ENCODE data around the gene TP63.

TP63 gene

DNA sequence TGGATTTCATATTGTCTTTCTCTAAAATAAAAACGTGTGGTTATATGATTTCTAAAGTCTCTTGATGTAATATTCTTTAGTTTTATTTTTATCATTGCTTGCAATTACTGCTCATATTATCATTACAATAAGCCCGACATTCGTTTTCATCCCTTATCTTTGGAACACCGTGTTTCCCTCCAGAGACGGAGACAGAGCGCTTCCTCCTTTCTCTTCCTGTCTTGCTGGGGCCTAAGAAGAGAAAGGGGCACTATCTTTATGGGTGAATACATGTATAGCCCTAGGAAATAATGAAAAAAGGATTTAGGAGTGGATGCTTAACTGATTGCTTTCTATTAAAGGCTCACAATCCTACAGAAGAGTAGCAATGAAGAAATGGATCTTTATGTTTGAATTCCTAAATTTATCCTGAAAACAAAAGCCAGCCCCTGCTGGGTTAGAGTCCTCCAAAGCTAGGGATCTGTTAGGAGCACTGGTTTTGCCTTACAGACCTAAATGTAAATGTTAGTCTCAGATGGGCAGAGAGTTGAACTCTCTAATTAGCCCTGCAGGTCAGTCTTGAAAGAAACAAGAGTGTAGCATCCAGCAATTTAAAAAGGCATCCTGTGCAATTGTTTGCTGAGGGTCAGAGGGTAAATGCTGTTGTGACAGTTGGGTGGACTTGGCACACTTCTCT lies 145.1 kb downstream of the TP63 start:
- DNase-seq (ENCODE audit: low read depth in 1 of 2, low spot score in 1 of 2), result no peak

DNA sequence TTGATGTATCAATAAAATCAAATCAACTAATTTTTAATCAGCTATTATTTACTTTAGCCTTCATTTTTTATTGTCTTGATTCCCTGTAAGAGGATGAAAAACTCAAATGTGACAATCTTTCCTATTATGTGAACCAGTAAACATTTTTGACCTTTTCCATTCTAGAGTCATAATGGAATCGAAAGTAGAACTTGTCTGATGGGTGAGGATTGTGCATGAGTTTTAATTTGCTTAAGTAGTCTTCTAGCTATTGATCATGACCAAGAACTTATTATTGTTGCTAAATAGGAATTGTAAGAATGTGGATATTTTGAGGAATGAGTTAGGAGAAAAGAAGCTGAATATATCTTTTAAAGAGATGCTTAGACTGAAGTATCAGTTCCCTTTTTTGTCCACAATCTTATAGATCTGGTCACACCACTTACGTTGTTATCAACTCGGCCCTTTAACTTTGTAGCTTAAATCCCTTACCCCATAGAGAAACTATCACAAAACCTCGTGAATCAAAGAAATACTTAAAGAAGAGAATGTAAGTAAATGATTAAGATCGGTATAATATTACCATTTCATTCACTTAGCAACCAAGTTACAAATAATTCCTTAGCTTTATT lies 147.3 kb downstream of the TP63 start:
- DNase-seq (ENCODE audit: low read depth in 1 of 2, low spot score in 1 of 2), result no peak

DNA sequence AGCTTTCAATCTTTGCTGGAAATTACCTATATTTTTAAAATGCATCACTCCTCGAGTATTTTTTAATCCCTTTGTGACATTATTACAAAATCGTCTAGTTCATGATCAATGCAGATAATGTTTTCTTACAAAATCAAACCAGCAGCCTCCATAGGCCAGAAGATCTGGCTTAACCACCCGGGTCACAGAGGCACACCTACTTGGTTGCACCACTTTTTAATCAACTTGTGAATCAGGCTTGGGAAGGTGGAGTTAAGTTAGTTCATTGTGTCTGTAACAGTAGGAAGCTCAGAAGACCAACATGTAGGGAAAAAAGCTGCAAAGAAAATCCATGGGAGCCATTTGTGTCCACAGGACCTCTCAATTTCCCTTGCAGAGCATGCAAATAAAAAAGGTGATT lies 148.0 kb downstream of the TP63 start:
- no peak for DNase-seq (ENCODE audit: low read depth in 1 of 2, low spot score in 1 of 2)

DNA sequence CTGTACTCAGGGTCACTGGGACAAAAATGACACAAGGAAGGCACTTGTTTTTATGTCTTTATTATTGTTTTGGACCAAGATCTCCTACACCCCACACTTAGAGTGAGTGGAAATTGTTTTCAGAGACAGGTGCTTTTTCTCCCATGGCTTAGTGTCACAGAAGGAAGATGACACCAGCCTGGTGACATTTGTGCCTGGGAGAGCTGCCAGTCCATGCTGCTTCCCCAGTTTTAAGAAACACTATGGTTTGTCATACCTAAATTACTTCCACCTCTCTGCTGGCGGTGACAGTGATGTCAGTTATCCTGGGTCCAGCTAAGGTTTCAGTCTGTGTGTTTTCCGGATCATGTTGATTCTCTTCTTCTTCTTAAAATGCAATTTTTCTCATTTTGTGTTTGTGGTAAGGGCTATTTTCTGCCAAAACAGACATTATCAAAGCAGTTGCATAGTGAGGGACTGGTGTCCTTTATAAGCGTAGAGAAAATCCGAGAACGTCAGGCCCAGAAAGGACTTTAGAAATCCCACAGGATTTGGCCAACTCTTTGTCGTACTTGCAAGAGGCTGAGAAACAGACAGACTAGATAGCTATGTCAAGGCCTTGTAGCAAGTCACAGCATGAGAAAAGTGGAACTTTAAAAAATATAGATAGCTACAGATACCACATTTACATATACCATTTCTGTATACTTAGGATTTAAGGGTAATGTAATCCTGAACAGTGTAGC lies 149.5 kb downstream of the TP63 start:
- DNase-seq (ENCODE audit: low read depth in 1 of 2, low spot score in 1 of 2), result no peak

DNA sequence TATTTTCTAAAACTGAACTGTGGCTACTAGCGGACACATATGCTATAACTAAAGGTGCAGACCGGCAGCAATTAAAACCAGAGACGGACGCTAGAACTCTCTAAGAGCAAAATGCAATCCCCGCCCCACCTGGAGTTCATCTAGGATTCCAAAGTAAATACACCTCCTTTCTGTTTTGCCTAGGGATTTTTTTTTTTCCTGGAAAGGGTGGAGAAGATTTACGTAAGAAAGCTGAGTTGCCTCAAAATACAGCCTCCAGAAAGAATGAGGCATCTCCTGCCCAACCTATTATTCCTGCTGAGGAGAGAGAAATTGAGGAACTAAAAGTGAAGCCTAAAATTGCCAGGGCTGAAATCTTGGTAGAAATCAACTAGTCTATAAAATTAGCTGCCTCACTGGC lies 150.2 kb downstream of the TP63 start:
- DNase-seq (ENCODE audit: low read depth in 1 of 2, low spot score in 1 of 2), result no peak

DNA sequence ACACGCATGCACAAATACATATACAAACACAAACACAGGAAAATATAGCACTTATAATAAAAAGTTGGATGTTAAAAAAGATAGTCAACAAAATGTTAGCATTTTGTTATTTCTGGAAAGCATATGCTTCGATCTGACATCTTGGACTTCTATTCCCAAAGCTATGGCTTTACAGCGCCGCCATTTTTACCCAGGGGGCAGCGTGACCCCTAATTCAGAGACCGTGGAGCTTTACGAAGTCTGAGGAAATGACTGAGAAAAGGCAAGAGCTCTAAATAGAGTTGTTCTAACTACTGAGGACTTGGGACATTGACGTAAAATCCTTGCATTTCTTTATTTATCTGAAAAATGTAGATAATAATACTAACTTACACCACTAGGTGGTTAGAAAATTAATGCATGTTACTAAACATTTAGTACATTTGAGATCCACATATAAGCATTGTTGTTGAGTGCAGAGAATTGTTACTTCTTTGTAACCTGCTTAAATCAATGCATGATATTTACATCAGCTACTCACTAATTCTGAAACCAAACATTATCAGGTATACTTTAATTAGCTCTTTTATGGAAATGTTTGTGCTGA lies 155.4 kb downstream of the TP63 start:
- DNase-seq (ENCODE audit: low read depth in 1 of 2, low spot score in 1 of 2), result no peak

DNA sequence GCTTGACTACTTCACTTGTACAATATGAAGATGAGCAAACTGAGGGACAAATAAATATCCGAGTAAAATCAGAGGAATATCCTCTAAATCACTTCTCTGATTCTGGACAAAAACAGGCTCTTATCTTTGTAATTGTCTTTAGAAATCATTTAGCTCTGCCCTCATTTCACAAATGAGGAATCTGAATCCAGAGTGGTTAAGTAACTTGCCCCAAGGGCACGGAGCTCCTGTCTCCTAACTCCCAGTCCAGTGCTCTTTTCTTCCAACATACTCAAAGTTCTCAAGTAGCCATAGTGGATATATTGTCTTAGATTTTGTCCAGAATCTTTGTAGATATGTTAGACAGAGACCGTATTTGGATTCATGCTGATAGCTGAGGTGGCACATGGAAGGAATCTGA lies 156.0 kb downstream of the TP63 start:
- DNase-seq (ENCODE audit: low read depth in 1 of 2, low spot score in 1 of 2), result no peak

DNA sequence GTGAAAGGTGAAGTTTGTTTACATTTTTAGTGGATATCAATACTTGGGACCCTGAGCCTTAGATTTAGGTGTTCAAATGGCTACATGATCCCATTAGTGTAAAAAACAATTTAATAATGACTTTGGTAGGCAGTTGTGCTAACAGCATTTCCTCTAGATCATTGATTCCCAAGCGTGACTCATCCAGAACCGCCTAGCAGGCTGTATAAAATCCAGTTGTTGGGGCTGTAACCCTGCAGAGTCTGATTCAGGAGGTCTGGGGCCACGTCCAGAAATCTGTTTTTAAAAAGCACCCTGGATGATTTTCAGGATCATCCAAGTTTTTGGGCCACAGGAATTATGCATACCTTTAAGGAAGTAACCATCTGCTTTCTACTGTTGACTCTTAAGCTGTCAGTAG lies 156.4 kb downstream of the TP63 start:
- DNase-seq (ENCODE audit: low read depth in 1 of 2, low spot score in 1 of 2), result no peak

DNA sequence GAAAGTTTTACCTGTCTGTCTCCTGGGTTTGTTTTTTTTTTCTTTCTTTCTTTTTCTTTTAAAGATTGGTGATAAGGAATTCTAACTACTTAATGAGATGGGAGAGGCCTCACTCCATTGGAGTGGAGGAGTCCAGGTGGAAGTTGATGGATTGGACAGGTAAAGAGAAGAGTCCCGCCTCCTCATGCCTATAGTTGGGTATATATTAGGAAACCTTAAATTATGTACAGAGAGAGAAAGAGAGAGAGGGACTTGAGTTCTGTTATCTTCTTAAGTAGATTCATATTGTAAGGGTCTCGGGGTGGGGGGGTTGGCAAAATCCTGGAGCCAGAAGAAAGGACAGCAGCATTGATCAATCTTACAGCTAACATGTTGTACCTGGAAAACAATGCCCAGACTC lies 158.2 kb downstream of the TP63 start:
- no peak for DNase-seq (ENCODE audit: low read depth in 1 of 2, low spot score in 1 of 2)

DNA sequence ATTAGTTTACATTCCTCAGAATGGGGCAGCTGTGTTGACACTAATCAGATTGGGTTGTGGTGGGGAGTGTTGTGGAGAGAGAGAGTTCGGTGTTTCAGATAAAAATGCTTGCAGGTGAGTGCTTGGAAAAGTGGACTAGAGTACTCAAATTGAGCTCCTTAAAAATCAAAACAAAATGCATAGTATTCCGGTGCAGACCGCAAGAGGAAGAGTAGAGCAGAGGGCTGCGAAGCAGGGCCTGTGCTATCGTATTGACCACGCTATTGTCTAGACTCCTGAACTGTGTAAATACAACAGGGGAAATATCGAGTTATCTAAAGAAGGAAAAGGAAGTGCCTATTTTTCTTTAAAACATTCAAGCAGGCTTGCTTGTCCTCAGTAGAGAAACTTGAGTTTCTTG lies 159.5 kb downstream of the TP63 start:
- no peak for DNase-seq (ENCODE audit: low read depth in 1 of 2, low spot score in 1 of 2)

DNA sequence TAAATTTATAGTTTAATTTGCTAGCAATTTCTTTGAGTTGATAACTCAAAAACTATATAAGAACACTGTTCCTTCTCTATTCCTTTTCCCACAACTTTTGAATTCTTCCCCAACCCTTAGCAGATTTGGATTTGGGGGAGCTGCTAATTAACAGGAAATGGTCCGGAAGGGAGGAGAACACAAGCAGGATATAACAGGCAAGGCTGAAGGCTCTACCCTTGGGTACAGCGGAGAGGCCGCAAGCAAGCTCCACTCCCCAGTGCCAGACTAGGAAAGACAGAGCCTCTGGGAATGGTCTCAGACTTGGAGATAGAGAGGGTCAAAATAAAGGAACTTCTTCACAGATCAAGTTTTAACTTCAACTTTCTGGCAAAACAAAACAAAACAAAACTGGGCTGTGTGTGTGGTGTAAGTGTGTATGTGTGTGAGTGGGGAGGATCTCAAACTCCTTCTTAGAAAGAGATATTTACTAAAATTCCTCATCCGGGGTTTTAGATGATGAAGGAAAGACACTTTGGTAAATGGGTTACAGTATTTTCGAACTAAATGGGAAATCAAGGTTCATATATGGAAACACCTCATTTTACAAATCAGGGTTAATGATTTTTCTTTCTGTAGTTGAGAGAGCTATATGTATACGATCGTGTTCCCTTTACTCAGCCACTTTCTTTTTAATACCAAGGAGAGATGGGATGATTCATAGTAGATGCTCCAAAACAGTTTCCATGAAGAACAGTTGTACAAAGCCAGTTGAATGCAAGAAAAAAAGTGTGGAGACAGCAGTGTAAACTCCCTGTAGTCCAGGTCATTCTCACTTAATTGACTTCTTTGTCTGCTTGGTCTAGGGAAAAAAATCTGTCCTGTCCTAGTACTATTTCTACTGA lies 161.1 kb downstream of the TP63 start:
- no peak for DNase-seq (ENCODE audit: low read depth in 1 of 2, low spot score in 1 of 2)

DNA sequence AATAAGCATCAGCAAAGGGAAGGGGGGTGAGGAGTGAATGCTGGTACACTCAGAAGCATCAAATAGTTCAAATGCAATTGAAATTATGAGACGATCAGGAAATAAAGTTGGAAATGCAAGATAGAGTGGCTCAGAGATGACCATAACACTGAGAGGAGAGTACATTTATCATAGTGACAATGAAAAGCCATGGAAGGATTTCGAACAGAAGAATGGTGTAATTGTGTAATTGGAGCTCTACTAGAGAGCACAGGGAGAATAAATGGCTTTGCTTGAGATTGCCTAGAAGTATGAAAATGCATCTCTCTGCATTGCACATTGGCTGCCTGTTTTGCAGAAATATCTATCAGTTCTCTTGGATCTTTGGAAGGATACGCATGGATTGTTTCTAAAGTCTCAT lies 163.3 kb downstream of the TP63 start:
- DNase-seq (ENCODE audit: low read depth in 1 of 2, low spot score in 1 of 2), result no peak

DNA sequence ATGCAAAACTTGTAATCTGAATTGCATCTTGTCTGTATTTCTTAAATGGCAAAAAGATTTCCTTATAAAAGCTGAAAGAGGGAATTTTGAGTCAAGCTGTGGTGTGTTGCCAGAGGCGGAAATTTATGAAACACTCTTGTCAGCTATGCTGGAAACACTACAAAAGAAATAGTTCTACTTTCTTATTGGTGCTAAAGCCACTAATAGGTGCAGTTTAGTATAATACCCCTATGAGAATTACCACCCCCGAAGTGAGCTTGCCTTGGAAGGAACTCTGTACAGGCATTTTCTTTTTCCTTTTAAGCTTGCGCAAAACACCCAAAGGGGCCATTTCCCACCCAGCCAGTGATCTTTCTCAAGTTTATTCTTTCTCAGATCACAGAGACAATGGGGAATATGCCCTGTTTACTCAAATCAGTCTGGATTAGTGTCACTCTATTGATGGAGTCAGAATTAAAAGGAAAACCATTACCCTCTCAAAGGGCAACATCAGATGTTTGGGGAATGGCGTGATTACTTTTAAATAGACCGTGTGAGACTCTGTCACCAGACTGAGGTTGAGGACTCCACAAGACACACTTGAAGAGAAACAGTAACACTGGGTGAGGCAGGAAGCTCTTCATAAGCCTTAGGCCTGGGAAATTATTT lies 166.0 kb downstream of the TP63 start:
- no peak for DNase-seq (ENCODE audit: low read depth in 1 of 2, low spot score in 1 of 2)

DNA sequence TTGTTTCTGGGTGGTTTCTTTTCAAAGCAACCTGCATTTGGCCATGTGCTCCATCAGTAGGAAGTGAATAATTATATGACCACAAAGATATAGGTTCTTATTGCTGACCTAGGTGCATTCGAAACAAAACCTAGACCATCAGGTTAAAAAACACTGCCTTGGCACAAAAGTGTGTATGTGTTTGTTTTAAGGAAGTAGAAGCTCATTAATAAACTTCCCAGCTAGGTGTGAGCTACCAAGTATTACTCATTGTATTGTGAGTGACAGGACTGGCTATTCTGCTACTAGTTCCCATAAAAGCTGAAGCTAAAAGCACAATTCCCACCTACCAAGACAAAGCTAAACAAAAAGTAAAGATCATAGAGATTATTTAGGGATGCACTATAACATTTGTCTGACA lies 168.2 kb downstream of the TP63 start:
- DNase-seq (ENCODE audit: low read depth in 1 of 2, low spot score in 1 of 2), result no peak

DNA sequence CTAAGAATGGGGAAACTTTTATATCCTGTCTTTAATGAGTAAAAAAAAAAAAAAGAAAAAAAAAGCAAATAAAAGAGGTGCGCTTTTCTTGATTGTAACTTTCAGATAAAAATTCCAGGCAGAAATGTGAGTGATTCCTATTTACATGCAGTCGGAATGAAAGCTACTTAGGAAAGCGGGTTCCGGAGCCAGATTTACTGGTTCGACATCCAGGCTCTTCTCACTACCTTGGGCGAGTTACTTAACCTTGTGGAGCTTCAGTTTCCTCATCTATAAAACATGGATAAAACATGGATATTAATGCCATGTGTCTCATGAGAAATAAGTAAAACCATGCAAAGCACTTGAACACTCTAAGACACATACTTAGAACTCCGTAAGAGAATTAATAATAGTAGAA lies 169.2 kb downstream of the TP63 start:
- no peak for DNase-seq (ENCODE audit: low read depth in 1 of 2, low spot score in 1 of 2)

DNA sequence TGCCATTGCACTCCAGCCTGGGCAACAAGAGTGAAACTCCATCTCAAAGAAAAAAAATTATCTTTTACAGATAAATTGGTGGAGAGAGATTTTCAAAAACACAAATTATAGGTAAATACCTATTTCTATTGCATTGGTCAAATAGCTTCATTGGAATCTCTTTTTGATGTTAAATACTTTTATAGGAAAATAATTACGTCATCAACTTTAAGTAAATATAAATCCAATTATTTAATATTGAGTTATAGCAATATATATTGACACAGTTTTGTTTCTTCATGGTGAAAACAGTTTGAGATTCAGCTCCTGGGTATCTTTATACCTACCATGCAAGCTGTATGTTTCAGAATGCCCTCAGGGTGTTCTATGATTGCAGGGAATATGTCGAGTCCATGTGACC lies 172.1 kb downstream of the TP63 start:
- no peak for DNase-seq (ENCODE audit: low read depth in 1 of 2, low spot score in 1 of 2)

DNA sequence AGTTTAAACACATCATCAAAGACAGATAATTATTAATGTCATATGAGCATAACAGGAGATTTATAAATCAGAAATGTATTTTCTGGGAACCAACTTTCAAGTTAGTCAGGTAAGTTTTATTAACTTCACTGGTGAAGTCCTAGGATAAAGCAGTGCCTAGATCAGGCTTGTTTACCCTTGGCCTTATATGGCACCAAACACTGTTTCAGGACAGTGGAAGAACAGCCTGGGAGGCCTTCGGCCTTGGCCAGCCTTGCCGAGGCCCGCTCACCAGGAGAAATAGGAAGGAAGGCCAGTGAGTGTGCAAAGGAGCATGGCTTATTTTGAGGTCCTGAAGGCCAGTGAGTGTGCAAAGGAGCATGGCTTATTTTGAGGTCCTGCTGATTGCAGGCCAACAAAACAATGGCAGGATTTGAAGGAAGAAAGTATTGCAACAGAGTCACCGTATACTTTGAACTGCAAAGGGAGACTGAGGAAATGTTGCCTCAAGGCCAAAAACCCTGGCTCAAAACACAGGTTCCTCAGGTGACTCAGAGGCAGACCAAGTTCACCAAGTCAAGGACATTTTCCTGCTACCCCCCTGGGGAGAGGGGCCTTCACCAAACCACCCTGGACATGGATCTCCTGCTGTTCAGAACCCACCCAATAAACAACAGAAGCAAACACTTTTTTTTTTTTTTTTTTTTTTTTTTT lies 174.3 kb downstream of the TP63 start:
- no peak for DNase-seq (ENCODE audit: low read depth in 1 of 2, low spot score in 1 of 2)

DNA sequence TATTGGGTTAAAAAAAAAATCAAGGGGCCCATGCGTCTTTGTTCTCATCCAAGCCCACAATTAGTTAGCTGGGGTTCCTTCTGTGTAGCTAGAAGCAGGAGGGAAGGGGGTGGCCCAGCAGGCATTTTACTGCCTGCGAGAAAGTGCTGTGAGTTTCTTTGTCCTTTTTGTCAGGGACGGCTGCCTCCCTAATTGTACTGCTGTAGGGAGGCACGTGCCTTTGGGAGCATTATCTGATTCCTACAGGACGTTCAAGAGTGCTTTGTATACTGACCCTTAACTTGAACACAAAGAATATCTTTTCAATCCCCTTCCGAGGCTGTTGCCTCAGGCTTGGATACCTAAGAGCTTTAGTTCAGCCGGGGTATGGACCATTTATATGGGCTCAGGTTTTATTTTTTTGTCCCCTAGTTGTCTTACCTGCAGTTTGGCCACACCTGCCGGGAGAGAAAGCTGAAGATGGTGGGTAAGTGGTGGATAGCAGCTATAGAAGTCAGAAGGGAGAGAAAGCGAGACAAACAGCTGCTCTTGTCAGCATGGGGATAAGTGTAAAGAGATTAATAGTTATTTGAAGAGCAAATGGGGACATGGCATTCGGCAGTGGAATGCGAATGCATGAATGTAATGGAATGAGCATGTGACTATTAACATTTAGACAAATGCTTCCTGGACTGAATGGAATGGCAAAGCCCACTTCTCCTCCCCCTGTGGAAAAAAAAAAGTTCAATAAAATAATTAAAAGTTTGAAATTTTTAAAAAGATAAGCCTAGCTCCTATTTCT lies 175.2 kb downstream of the TP63 start:
- DNase-seq (ENCODE audit: low read depth in 1 of 2, low spot score in 1 of 2), result no peak

DNA sequence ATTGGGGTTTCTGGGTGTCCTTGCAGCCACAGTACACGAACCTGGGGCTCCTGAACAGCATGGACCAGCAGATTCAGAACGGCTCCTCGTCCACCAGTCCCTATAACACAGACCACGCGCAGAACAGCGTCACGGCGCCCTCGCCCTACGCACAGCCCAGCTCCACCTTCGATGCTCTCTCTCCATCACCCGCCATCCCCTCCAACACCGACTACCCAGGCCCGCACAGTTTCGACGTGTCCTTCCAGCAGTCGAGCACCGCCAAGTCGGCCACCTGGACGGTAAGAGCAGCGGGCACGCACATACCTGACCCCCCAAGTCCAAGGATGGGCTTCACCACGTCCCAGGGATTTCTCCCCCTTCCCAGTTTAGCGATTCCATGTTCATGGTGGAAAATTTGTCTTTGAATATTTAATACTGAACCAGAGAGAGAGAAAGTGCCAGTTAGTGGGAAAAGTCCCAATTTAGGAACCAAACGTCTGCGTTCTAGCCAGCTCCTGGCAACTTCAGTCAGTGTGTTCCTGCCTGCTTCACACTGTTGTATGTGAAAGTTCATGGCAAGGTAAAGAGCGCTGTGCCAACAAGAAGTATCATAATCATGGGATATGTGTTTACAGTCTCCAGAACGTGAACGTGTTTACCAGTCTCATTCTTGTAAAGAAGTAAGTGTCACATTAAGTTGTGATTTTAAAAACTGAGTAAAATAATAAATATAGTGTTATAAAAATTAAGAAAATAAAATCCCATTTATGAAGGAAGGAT lies 177.2 kb downstream of the TP63 start:
- no peak for DNase-seq (ENCODE audit: low read depth in 1 of 2, low spot score in 1 of 2)

Measured in activated T-helper 1 cell treated with anti-CD3 and anti-CD28 coated beads, Interleukin-2, amount 50 U/mL, for 16 hours (primary cell).